Measurements from ENCODE around the gene SEC24D.

The SEC24D gene

GRCh38 chr4:118776157-118776954, 59.6 kb downstream of the SEC24D start:
- ChIA-PET CTCF (interaction anchor here (0.6 kb wide), 1 partner anchor 190 kb away, joined by 3 read pairs; no protein-coding TSS in a partner anchor), POLR2A (no interaction called here)
- TF ChIP-seq FOXA1 (IDR thresholded peaks at IDR 0.05) (no peak), CTBP1 (IDR thresholded peaks at IDR 0.05; ENCODE audit: borderline replicate concordance) (no peak), FOXK2 (IDR thresholded peaks at IDR 0.05) (no peak), ZNF384 (IDR thresholded peaks at IDR 0.05) (no peak), FOXM1 (IDR thresholded peaks at IDR 0.05; ENCODE audit: borderline replicate concordance) (no peak)
- no peak for DNase-seq (ENCODE audit: extremely low spot score)

- TF ChIP-seq FOXA1 (IDR thresholded peaks at IDR 0.05), result no peak
- TF ChIP-seq BHLHE40 (IDR thresholded peaks at IDR 0.05; ENCODE audit: borderline replicate concordance), result no peak
- TF ChIP-seq TARDBP (IDR thresholded peaks at IDR 0.05), result no peak
- TF ChIP-seq SUZ12 (IDR thresholded peaks at IDR 0.05), result no peak
- no peak for TF ChIP-seq PKNOX1 (IDR thresholded peaks at IDR 0.05)
- no peak for TF ChIP-seq FOXK2 (IDR thresholded peaks at IDR 0.05)
- TF ChIP-seq SP1 (IDR thresholded peaks at IDR 0.05), result no peak
- TF ChIP-seq ARNT (IDR thresholded peaks at IDR 0.05), result no peak
- TF ChIP-seq NFRKB (IDR thresholded peaks at IDR 0.05), result no peak
- POLR2A ChIA-PET, result no interaction called here
- CTCF ChIA-PET, result no interaction called here
- no peak for DNase-seq (ENCODE audit: extremely low spot score)
These were observed 60.5 kb downstream of the SEC24D start for GRCh38 chr4:118775405-118775804.

GRCh38 chr4:118774989-118775388, 60.9 kb downstream of the SEC24D start:
- POLR2A ChIA-PET, result no interaction called here
- TF ChIP-seq L3MBTL2 (conservative IDR thresholded peaks at IDR 0.05) (no peak), FOXM1 (IDR thresholded peaks at IDR 0.05; ENCODE audit: borderline replicate concordance) (no peak), PKNOX1 (IDR thresholded peaks at IDR 0.05) (no peak), HDGF (IDR thresholded peaks at IDR 0.05; ENCODE audit: borderline replicate concordance) (no peak), ELF4 (IDR thresholded peaks at IDR 0.05) (no peak), BHLHE40 (IDR thresholded peaks at IDR 0.05; ENCODE audit: borderline replicate concordance) (no peak), ARNT (IDR thresholded peaks at IDR 0.05) (no peak), FOXK2 (IDR thresholded peaks at IDR 0.05) (no peak), LEF1 (IDR thresholded peaks at IDR 0.05; ENCODE audit: borderline replicate concordance) (no peak), ZNF384 (IDR thresholded peaks at IDR 0.05) (no peak), NFRKB (IDR thresholded peaks at IDR 0.05) (no peak), SUZ12 (IDR thresholded peaks at IDR 0.05) (no peak), SP1 (IDR thresholded peaks at IDR 0.05) (no peak)

GRCh38 chr4:118774321-118774720, 61.6 kb downstream of the SEC24D start:
- TF ChIP-seq L3MBTL2 (conservative IDR thresholded peaks at IDR 0.05), result no peak
- TF ChIP-seq PKNOX1 (IDR thresholded peaks at IDR 0.05), result no peak
- TF ChIP-seq FOXA1 (IDR thresholded peaks at IDR 0.05), result no peak
- no peak for TF ChIP-seq HDGF (IDR thresholded peaks at IDR 0.05; ENCODE audit: borderline replicate concordance)
- TF ChIP-seq NFRKB (IDR thresholded peaks at IDR 0.05), result no peak
- no peak for TF ChIP-seq FOXM1 (IDR thresholded peaks at IDR 0.05; ENCODE audit: borderline replicate concordance)
- no peak for TF ChIP-seq SUZ12 (IDR thresholded peaks at IDR 0.05)
- no peak for TF ChIP-seq BHLHE40 (IDR thresholded peaks at IDR 0.05; ENCODE audit: borderline replicate concordance)
- no peak for TF ChIP-seq FOXK2 (IDR thresholded peaks at IDR 0.05)
- TF ChIP-seq ELF4 (IDR thresholded peaks at IDR 0.05), result no peak
- TF ChIP-seq LEF1 (IDR thresholded peaks at IDR 0.05; ENCODE audit: borderline replicate concordance), result no peak
- no peak for TF ChIP-seq ARNT (IDR thresholded peaks at IDR 0.05)
- TF ChIP-seq ZNF384 (IDR thresholded peaks at IDR 0.05), result no peak
- no peak for TF ChIP-seq TARDBP (IDR thresholded peaks at IDR 0.05)
- no peak for TF ChIP-seq SP1 (IDR thresholded peaks at IDR 0.05)
- no peak for TF ChIP-seq CTBP1 (IDR thresholded peaks at IDR 0.05; ENCODE audit: borderline replicate concordance)
- no peak for DNase-seq (ENCODE audit: extremely low spot score)
- POLR2A ChIA-PET, result no interaction called here
- CTCF ChIA-PET, result interaction anchor here (0.6 to 1.2 kb wide), 2 partner anchors 82 to 206 kb away, joined by 3 read pairs; no protein-coding TSS in a partner anchor

More at GRCh38 chr4:118774989-118775388, 60.9 kb downstream of the SEC24D start:
- CTCF ChIA-PET, result interaction anchor here (0.6 kb wide), 1 partner anchor 82 kb away, joined by 3 read pairs; no protein-coding TSS in a partner anchor
- DNase-seq (ENCODE audit: extremely low spot score), result no peak

- POLR2A ChIA-PET, result no interaction called here
- no peak for DNase-seq (ENCODE audit: extremely low spot score)
- CTCF ChIA-PET, result interaction anchor here (1.2 kb wide), 1 partner anchor 207 kb away, joined by 3 read pairs; no protein-coding TSS in a partner anchor
- TF ChIP-seq ARNT (IDR thresholded peaks at IDR 0.05) (no peak), NFRKB (IDR thresholded peaks at IDR 0.05) (no peak), SUZ12 (IDR thresholded peaks at IDR 0.05) (no peak), LEF1 (IDR thresholded peaks at IDR 0.05; ENCODE audit: borderline replicate concordance) (no peak), FOXA1 (IDR thresholded peaks at IDR 0.05) (no peak)
These were observed 62.5 kb downstream of the SEC24D start for GRCh38 chr4:118773429-118773792.

- CTCF ChIA-PET, result interaction anchor here (1.1 to 1.2 kb wide), 2 partner anchors 78 to 208 kb away, joined by 3 read pairs; no protein-coding TSS in a partner anchor
- POLR2A ChIA-PET, result no interaction called here
- no peak for DNase-seq (ENCODE audit: extremely low spot score)
- TF ChIP-seq ZNF384 (IDR thresholded peaks at IDR 0.05) (no peak), FOXM1 (IDR thresholded peaks at IDR 0.05; ENCODE audit: borderline replicate concordance) (no peak)
These were observed 63.0 kb downstream of the SEC24D start for GRCh38 chr4:118772767-118773428.
